ENCODE measurements around the gene GGA1. TPM values are rescaled to one million over a fixed set of nuclear protein-coding genes. Genes with fewer than 3 reads are reported as not detected.
A peak's percentile ranks its signal among the peaks of the same experiment; 100 is the strongest.

Gene GGA1
- total RNA-seq, 1 experiment from 2014 or later: 52.7 TPM

DNA sequence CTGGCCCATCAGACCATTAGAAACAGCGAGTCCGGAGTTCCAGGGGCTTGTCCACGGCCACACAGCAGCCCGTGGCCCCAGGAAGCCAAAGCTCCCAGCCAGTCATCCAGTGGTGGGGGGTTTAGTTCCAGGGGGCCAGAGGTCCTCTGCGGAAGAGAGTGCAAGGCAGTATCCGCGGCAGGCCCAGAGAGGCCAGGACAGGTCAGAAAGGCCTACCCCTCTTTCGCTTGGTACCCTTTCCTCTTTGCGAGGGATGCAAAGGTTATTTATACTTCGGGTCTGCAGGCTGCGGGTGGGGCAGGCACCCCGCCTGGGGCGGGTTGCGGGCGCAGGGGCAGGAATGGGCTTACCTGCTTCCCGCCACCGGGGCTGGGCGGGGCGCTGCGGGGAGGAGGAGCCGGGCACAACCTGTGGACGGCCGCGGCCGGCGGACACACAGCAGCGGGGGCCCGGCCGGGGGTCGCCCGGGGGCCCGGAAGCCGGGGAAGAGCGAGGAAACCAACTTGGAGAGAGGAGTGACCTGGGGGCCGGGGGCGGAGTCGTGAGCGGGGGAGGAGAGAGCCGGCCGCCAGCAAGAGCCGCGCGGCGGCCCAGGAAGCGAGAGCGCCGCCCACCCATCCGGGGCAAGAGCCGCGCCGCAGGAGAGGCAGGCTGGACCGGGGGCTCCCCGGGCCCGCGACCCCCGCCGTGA is 30.6 kb downstream of the GGA1 start, which contains the start of gene SH3BP1:
Gene SH3BP1, plus strand, starts transcription at position 600 of the 691 bp plus-strand sequence. CDS start 119 bp downstream, outside the sequence.
- H3K4me1 Mint-ChIP-seq (ENCODE audit: insufficient read depth, unreplicated experiment): peaks cover 7% of the 10 kb centered on the region
- H3K36me3 Mint-ChIP-seq (ENCODE audit: insufficient read depth, unreplicated experiment): no peaks in the 10 kb centered on the region
- TF ChIP-seq, protein P1, sequence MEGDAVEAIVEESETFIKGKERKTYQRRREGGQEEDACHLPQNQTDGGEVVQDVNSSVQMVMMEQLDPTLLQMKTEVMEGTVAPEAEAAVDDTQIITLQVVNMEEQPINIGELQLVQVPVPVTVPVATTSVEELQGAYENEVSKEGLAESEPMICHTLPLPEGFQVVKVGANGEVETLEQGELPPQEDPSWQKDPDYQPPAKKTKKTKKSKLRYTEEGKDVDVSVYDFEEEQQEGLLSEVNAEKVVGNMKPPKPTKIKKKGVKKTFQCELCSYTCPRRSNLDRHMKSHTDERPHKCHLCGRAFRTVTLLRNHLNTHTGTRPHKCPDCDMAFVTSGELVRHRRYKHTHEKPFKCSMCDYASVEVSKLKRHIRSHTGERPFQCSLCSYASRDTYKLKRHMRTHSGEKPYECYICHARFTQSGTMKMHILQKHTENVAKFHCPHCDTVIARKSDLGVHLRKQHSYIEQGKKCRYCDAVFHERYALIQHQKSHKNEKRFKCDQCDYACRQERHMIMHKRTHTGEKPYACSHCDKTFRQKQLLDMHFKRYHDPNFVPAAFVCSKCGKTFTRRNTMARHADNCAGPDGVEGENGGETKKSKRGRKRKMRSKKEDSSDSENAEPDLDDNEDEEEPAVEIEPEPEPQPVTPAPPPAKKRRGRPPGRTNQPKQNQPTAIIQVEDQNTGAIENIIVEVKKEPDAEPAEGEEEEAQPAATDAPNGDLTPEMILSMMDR (IDR thresholded peaks at IDR 0.05; ENCODE audit: unreplicated experiment): no peak
- peak within 1 kb of the TSS; percentile 57 for H3K27ac Mint-ChIP-seq (ENCODE audit: low read depth, unreplicated experiment)
- CTCF ChIA-PET: interaction anchor here (0.6 to 1.4 kb wide), 3 partner anchors 13 to 180 kb away, joined by 3 to 5 read pairs (median 3); no protein-coding TSS in a partner anchor
- no TSS peak for BruUV-seq (replicated peaks)
- H3K4me3 Mint-ChIP-seq (ENCODE audit: unreplicated experiment): peak within 1 kb of the TSS; percentile 49
- POLR2A ChIA-PET: interaction anchor here (1.1 kb wide), 1 partner anchor 19 kb away, joined by 3 read pairs; the partner anchor contains the start of gene PDXP
- H3K27me3 Mint-ChIP-seq (ENCODE audit: insufficient read depth, unreplicated experiment): no peaks in the 10 kb centered on the region
- DNase-seq (ENCODE audit: unreplicated experiment): peak; percentile 34
- no peaks in the 10 kb centered on the region for H3K9me3 Mint-ChIP-seq (ENCODE audit: unreplicated experiment)
- intact Hi-C loops (cut with micrococcal nuclease): no loop called here

GRCh38 chr22:37639771-37640590 is 31.3 kb downstream of the GGA1 start:
- H3K4me1 Mint-ChIP-seq (ENCODE audit: insufficient read depth, unreplicated experiment): peaks cover 7% of the 10 kb centered on the region

DNA sequence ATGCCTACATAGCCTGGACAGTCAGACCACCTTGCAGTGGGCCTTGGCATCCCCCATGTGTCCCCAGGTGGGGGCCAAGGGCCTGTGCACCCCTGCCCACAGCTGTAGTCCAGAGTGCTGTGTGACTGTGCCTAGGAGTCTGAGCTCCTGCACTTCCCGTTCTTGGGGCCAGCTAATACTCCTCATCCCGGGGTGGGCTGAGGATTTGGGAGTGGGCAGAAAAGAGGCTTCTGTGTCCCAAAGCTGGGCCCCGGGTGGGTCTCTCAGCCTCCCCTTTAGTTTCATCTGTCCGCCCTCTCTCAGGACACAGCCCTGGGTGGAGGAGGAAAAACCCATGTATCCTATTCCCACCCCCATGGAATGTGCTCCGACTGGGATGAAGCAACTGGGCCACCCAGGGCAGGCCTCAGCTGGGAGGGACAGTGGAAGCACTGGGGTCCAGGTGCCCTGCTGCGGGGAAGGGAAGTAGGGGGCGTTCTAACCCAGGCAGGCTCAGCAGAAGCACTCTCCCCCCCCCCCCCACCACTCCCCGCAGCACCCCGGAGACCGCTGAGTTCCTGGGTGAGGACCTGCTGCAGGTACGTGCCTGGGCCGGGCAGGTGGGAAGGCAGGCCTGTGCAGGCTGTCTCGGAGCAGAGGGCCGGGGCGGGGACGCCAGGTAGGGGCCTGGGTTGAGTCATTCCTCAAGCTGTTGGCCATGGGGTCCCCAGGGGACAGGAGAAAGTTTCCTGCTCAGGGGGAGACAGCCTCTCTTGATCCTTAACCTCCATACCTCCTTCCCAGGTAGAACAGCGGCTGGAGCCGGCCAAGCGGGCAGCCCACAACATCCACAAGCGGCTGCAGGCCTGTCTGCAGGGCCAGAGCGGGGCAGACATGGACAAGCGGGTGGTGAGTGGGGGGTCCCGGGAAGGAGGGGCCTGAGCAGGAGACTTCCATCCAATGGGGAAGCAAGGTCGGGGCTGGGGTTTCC is 32.2 kb downstream of the GGA1 start:
- H3K36me3 Mint-ChIP-seq (ENCODE audit: insufficient read depth, unreplicated experiment): no peaks in the 10 kb centered on the region
- BruUV-seq (replicated peaks): no TSS peak
- intact Hi-C loops (cut with micrococcal nuclease): no loop called here
- no peaks in the 10 kb centered on the region for H3K9me3 Mint-ChIP-seq (ENCODE audit: unreplicated experiment)
- no peaks in the 10 kb centered on the region for H3K27me3 Mint-ChIP-seq (ENCODE audit: insufficient read depth, unreplicated experiment)
- TF ChIP-seq, protein P1 (IDR thresholded peaks at IDR 0.05; ENCODE audit: unreplicated experiment): no peak
- POLR2A ChIA-PET: interaction anchor here (0.6 to 4.4 kb wide), 4 partner anchors 18 to 80 kb away, joined by 3 to 34 read pairs (median 4); partner anchors contain the start of genes CDC42EP1 and PDXP
- peak overlapping the region; percentile 49 for H3K4me3 Mint-ChIP-seq (ENCODE audit: unreplicated experiment)
- CTCF ChIA-PET: interaction anchor here (0.5 to 6.9 kb wide), 12 partner anchors 11 to 153 kb away, joined by 3 to 113 read pairs (median 4); partner anchors contain the start of gene NOL12
- H3K4me1 Mint-ChIP-seq (ENCODE audit: insufficient read depth, unreplicated experiment): peaks cover 7% of the 10 kb centered on the region
- DNase-seq (ENCODE audit: unreplicated experiment): no peak
- H3K27ac Mint-ChIP-seq (ENCODE audit: low read depth, unreplicated experiment): peak overlapping the region; percentile 57

More at GRCh38 chr22:37639771-37640590, 31.3 kb downstream of the GGA1 start:
- TF ChIP-seq, protein P1 (IDR thresholded peaks at IDR 0.05; ENCODE audit: unreplicated experiment): no peak
- H3K36me3 Mint-ChIP-seq (ENCODE audit: insufficient read depth, unreplicated experiment): no peaks in the 10 kb centered on the region
- no TSS peak for BruUV-seq (replicated peaks)
- H3K27me3 Mint-ChIP-seq (ENCODE audit: insufficient read depth, unreplicated experiment): no peaks in the 10 kb centered on the region
- H3K27ac Mint-ChIP-seq (ENCODE audit: low read depth, unreplicated experiment): peak overlapping the region; percentile 57
- peak overlapping the region; percentile 49 for H3K4me3 Mint-ChIP-seq (ENCODE audit: unreplicated experiment)
- intact Hi-C loops (cut with micrococcal nuclease): no loop called here
- H3K9me3 Mint-ChIP-seq (ENCODE audit: unreplicated experiment): no peaks in the 10 kb centered on the region
- no peak for DNase-seq (ENCODE audit: unreplicated experiment)
- ChIA-PET POLR2A (interaction anchor here (0.6 to 1.1 kb wide), 3 partner anchors 18 to 80 kb away, joined by 3 to 4 read pairs (median 3); partner anchors contain the start of genes CDC42EP1 and PDXP), CTCF (interaction anchor here (0.5 to 6.9 kb wide), 5 partner anchors 14 to 179 kb away, joined by 3 to 113 read pairs (median 5); partner anchors contain the start of gene NOL12)

Data from MCF 10A (cell line).